Esophagus squamous epithelium (tissue), 5 donors: ENCODE results near the gene WDFY3. TPM values are rescaled to one million over a fixed set of nuclear protein-coding genes. Genes with fewer than 3 reads are reported as not detected.
"Not testable (repeated sequence)": the region's sequence is repeated elsewhere in the genome, so short reads cannot be mapped to it uniquely, and the experiment has no call there.

Source experiments
- DNase-seq: peaks from one replicate; lab custom pipeline; 2025; lab: John Stamatoyannopoulos, UW
- H3K27ac ChIP-seq, 4 donors: fragments of 200-600 bp; sonication (generic); one replicate each; pipeline ENCODE4 v1.5.1; 2016 to 2019; ENCODE audit warnings: mild to moderate bottlenecking in 1 of 4
- H3K27me3 ChIP-seq, 4 donors: fragments of 200-600 bp; sonication (generic); 1 replicate in 3 of 4; 2 replicates in 1 of 4; pipeline versions ENCODE4 v1.5.1 to v1.6.0; 2017 to 2021; ENCODE audit warnings: antibody characterized with exemption in 1 of 4
- H3K36me3 ChIP-seq, 3 donors: fragments of 200-600 bp; sonication (generic); one replicate each; pipeline ENCODE4 v1.5.1; 2016 to 2019
- H3K4me1 ChIP-seq, 3 donors: fragments of 200-600 bp; sonication (generic); one replicate each; pipeline ENCODE4 v1.5.1; 2017 to 2019
- H3K4me3 ChIP-seq, 4 donors: fragments of 200-600 bp; sonication (generic); 1 replicate in 3 of 4; 2 replicates in 1 of 4; pipeline ENCODE4 v1.5.1; 2016 to 2019; ENCODE audit warnings: mild to moderate bottlenecking in 2 of 4, moderate library complexity in 1 of 4
- H3K9me3 ChIP-seq, 3 donors: fragments of 200-600 bp; sonication (generic); one replicate each; pipeline ENCODE4 v1.5.1; 2016 to 2019
- CTCF ChIP-seq, 6 experiments: fragments of 450-650 bp in 4 of 6; fragments of 200-600 bp in 2 of 6; sonication (generic) in 2 of 6; IDR thresholded peaks; one replicate each; pipeline ENCODE4 v1.5.1; 2016 to 2019; ENCODE audit warnings: antibody characterized with exemption in 6 of 6, mild to moderate bottlenecking in 4 of 6, moderate library complexity in 4 of 6
- POLR2A ChIP-seq, 4 donors: fragments of 450-650 bp; IDR thresholded peaks; one replicate each; pipeline ENCODE4 v1.6.1; 2017; ENCODE audit warnings: antibody characterized with exemption in 4 of 4, mild to moderate bottlenecking in 4 of 4, moderate library complexity in 3 of 4
- WGBS, 2 donors: methylation state at CpG; one replicate each; pipeline ENCODE4 v1.1.5; 2018; 5-methylcytosine and 5-hydroxymethylcytosine counted together
- intact Hi-C: fragments of 100-400 bp; cut with DNase I; formaldehyde crosslinking; loops from one replicate; pipeline ENCODE4 v1.15.0; 2022
- total RNA-seq, 4 donors: library from RNA; depleted of rRNA; stranded (reverse); fragments of >200 nt; gene quantifications; one replicate each; pipeline ENCODE4 v1.1.0, GENCODE V29; 2016
- donor health status: DM: yes; HTN: yes; CAD: no.

WDFY3 gene
- total RNA-seq, 4 donors from 2014 or later: 30.9 to 70.0 (median 42.2) TPM

GRCh38 chr4:84672177-84672576, 294.3 kb downstream of the WDFY3 start:
- intact Hi-C loops: no loop called here
- peaks cover 0 to 99% (median 9%) of the 10 kb centered on the region in 3 donors for H3K36me3 ChIP-seq

GRCh38 chr4:84669201-84669600, 297.3 kb downstream of the WDFY3 start:
- no peaks in the 10 kb centered on the region for H3K9me3 ChIP-seq
- no peak for DNase-seq
- no peak overlapping the region for H3K4me3 ChIP-seq
- H3K27me3 ChIP-seq: no peaks in the 10 kb centered on the region
- intact Hi-C loops: no loop called here
- TF ChIP-seq POLR2A (IDR thresholded peaks at IDR 0.05): no peak
- no peak for TF ChIP-seq CTCF (IDR thresholded peaks at IDR 0.05)
- 90 to 92% methylated on average over 1 of the region's 1 CpG for WGBS, 2 donors
- peaks cover 0 to 10% (median 0%) of the 10 kb centered on the region in 3 donors for H3K4me1 ChIP-seq
- H3K27ac ChIP-seq: no peak overlapping the region
- H3K36me3 ChIP-seq: peaks cover 0 to 79% (median 0%) of the 10 kb centered on the region in 3 donors

More at GRCh38 chr4:84672177-84672576, 294.3 kb downstream of the WDFY3 start:
- TF ChIP-seq POLR2A (IDR thresholded peaks at IDR 0.05) (no peak), CTCF (IDR thresholded peaks at IDR 0.05) (no peak)
- Histone ChIP-seq H3K4me1 (peaks cover 0 to 10% (median 0%) of the 10 kb centered on the region in 3 donors), H3K27me3 (no peaks in the 10 kb centered on the region), H3K27ac (no peak overlapping the region), H3K9me3 (no peaks in the 10 kb centered on the region), H3K4me3 (no peak overlapping the region)
- no peak for DNase-seq

- H3K9me3 ChIP-seq: no peaks in the 10 kb centered on the region
- no peaks in the 10 kb centered on the region for H3K4me1 ChIP-seq
- intact Hi-C loops: no loop called here
- 27 to 76% methylated on average over 1 of the region's 1 CpG for WGBS, 2 donors
- no peaks in the 10 kb centered on the region for H3K27me3 ChIP-seq
- DNase-seq: no peak
- no peak overlapping the region for H3K4me3 ChIP-seq
- peaks cover 0 to 53% (median 0%) of the 10 kb centered on the region in 3 donors for H3K36me3 ChIP-seq
- H3K27ac ChIP-seq: no peak overlapping the region
- TF ChIP-seq CTCF (IDR thresholded peaks at IDR 0.05) (no peak), POLR2A (IDR thresholded peaks at IDR 0.05) (no peak)
These were observed 300.1 kb downstream of the WDFY3 start for GRCh38 chr4:84666439-84666838.

GRCh38 chr4:84664767-84665166, 301.7 kb downstream of the WDFY3 start:
- DNase-seq, intact Hi-C loops, H3K27ac ChIP-seq, H3K9me3 ChIP-seq, H3K4me1 ChIP-seq, H3K4me3 ChIP-seq, H3K27me3 ChIP-seq: not testable (repeated sequence)
- H3K36me3 ChIP-seq: peaks cover 0 to 36% (median 0%) of the 10 kb centered on the region in 3 donors
- WGBS, 2 donors: 100% methylated on average over 1 of the region's 19 CpGs; no CpG with 5 or more reads in 1 of the 2 donors

GRCh38 chr4:84661191-84661939, 305.1 kb downstream of the WDFY3 start:
- intact Hi-C loops: no loop called here
- WGBS, 2 donors: 71 to 76% methylated on average over 4 of the region's 4 CpGs
- Histone ChIP-seq H3K27ac (no peak overlapping the region), H3K4me1 (no peaks in the 10 kb centered on the region), H3K4me3 (no peak overlapping the region), H3K27me3 (no peaks in the 10 kb centered on the region), H3K36me3 (peaks cover 0 to 7% (median 0%) of the 10 kb centered on the region in 3 donors), H3K9me3 (peaks cover 0 to 8% (median 5%) of the 10 kb centered on the region in 3 donors)
- TF ChIP-seq CTCF (IDR thresholded peaks at IDR 0.05): no peak
- TF ChIP-seq POLR2A (IDR thresholded peaks at IDR 0.05): no peak
- no peak for DNase-seq
